Stimulated activated CD4-positive, alpha-beta T cell treated with anti-CD3 and anti-CD28 coated beads, TNF-alpha, amount 100 ng/mL, for 24 hours (primary cell): ENCODE data around the gene GTPBP10.

Experiments
- DNase-seq, 3 experiments: peaks; one replicate each; pipeline ENCODE4 v3.0.0-alpha.2; 2020; ENCODE audit warnings: low read depth in 3 of 3

GTPBP10 gene

DNA sequence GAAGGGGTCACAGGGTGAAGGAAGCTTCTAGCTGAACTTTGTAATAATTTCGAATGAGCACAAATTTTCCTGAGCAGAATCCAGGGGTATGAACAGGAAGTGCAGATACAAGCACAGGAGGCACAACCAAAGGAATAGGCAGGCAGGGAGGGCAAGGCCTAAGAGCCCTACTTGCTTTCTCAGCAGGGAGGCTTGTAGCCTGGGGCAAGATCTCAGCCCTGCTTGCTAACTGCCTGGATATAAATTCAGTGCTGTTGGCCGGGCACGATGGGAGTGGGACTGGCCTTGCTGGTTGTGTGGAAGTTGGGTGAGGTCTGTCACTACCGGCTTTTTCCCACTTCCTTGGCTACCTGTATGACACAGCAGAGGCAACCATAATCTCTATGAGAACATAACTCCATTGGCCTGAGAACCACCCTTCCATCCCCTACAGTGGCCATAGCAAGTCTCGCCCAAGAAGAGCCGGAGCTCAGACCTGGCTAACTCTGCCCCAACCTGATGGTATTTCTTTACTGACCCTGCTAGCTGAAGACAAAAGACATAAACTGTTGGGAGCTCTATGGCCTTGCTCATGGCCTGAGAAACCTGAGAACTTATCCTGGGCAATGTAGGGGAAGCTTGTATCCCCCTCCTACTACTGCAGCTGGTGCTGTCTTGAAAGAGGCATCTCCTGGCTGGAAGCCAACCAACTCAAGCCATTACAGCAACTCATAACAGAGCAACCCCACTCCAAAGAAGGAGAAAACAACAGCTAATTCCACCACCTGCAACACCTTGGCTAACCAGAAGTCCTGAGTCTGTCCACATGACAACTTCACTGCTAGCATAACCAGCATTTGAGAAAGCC lies 84.3 kb downstream of the GTPBP10 start:
- DNase-seq: no peak

DNA sequence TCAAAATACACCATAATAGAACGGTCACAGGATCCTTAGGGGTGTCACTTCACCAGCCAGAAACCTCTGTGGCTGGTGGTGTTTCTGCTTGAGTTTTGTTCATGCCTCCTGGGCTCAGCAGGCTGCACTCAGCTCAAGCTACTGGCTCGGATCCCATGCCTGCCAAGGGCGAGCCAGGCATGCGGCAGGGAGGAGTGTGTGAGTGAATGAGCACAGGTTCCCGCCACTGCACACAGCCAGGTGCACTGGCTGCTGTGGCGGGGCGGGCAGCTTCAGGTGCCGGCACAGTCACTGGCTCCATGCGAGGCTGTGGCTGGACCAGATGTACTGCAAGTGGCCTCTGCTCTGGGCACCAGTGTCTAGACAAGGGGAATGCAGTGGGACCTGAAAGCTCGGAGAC lies 86.2 kb downstream of the GTPBP10 start:
- DNase-seq: no peak

DNA sequence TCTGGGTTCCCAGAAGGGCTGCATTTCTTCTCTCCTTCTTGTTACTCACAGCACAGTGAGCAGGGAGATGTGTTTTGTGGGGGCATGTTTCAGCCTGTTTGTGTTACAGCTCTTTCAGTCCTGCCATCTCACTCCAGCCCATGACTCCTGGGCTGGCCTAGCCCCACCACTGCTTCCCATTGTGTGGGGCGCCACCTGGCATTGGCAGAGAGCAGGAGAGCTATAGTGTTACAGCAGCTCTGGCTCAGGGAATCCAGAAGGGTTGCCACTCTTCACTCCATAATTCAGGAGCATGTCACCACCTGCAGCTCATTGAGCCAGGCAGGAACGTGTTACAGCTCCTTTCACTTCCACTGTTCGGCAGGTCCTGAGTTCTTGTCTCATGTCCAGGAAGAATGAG lies 86.7 kb downstream of the GTPBP10 start:
- DNase-seq: no peak
